H9 (cell line): Measurements from ENCODE around the gene PDIA2. TPM values are rescaled to one million over a fixed set of nuclear protein-coding genes. Genes with fewer than 3 reads are reported as not detected.

Experiments
- DNase-seq: peaks from one replicate; pipeline ENCODE4 v3.0.0-alpha.2; 2017
- H2AFZ ChIP-seq: one replicate; pipeline ENCODE4 v1.6.1; 2013; ENCODE audit warnings: mild to moderate bottlenecking, low read length, control low read depth, moderate library complexity
- H2AK5ac ChIP-seq: 2 replicates; pipeline ENCODE4 v1.6.1; 2013; ENCODE audit warnings: low read length, control low read depth, mixed read lengths; ENCODE audit not compliant: insufficient read length
- H2BK120ac ChIP-seq: one replicate; pipeline ENCODE4 v1.6.1; 2013; ENCODE audit warnings: low read depth, mild to moderate bottlenecking, low read length, control low read depth, inconsistent platforms; ENCODE audit not compliant: poor library complexity, severe bottlenecking
- H2BK12ac ChIP-seq: 2 replicates; pipeline ENCODE4 v1.6.1; 2013; ENCODE audit warnings: low read length, control low read depth, mixed read lengths, low read depth; ENCODE audit not compliant: insufficient read length
- H2BK15ac ChIP-seq: 2 replicates; pipeline ENCODE4 v1.6.1; 2013; ENCODE audit warnings: low read depth, low read length, control low read depth
- H2BK20ac ChIP-seq: one replicate; pipeline ENCODE4 v1.6.1; 2013; ENCODE audit warnings: low read depth, mild to moderate bottlenecking, low read length, control low read depth, inconsistent platforms; ENCODE audit not compliant: poor library complexity, severe bottlenecking
- H2BK5ac ChIP-seq: 2 replicates; pipeline ENCODE4 v1.6.1; 2013; ENCODE audit warnings: low read length, control low read depth, mixed read lengths; ENCODE audit not compliant: insufficient read length
- H3K14ac ChIP-seq: 2 replicates; pipeline ENCODE4 v1.6.1; 2013; ENCODE audit warnings: low read length, control low read depth; ENCODE audit not compliant: insufficient read depth
- H3K18ac ChIP-seq: 2 replicates; pipeline ENCODE4 v1.6.1; 2013; ENCODE audit warnings: low read depth, mild to moderate bottlenecking, mixed read lengths, low read length, control low read depth; ENCODE audit not compliant: insufficient read length
- H3K23ac ChIP-seq: 2 replicates; pipeline ENCODE4 v1.6.1; 2013; ENCODE audit warnings: low read length, control low read depth, mixed read lengths, low read depth; ENCODE audit not compliant: insufficient read length
- H3K23me2 ChIP-seq: 2 replicates; pipeline ENCODE4 v1.6.1; 2013; ENCODE audit warnings: low read depth, mild to moderate bottlenecking, mixed read lengths, low read length, control low read depth; ENCODE audit not compliant: insufficient read length, poor library complexity, severe bottlenecking
- H3K27ac ChIP-seq: 2 replicates; pipeline ENCODE4 v1.5.1; 2013; ENCODE audit warnings: low read length, control low read depth, mixed read lengths, low read depth; ENCODE audit not compliant: insufficient read length
- H3K27me3 ChIP-seq: 2 replicates; pipeline ENCODE4 v1.6.1; 2013; ENCODE audit warnings: low read length, control low read depth, inconsistent platforms; ENCODE audit not compliant: insufficient read depth
- H3K4ac ChIP-seq: 2 replicates; pipeline ENCODE4 v1.6.1; 2013; ENCODE audit warnings: low read depth, mild to moderate bottlenecking, control low read depth, inconsistent platforms, low read length, moderate library complexity
- H3K4me1 ChIP-seq: 2 replicates; pipeline ENCODE4 v1.6.1; 2013; ENCODE audit warnings: low read length, control low read depth, inconsistent platforms; ENCODE audit not compliant: insufficient read depth
- H3K4me2 ChIP-seq: 2 replicates; pipeline ENCODE4 v1.6.1; 2013; ENCODE audit warnings: low read length, control low read depth, mixed read lengths; ENCODE audit not compliant: insufficient read length, insufficient read depth
- H3K56ac ChIP-seq: 2 replicates; pipeline ENCODE4 v1.6.1; 2013; ENCODE audit warnings: low read depth, mild to moderate bottlenecking, mixed read lengths, low read length, control low read depth; ENCODE audit not compliant: insufficient read length
- H3K79me1 ChIP-seq: 2 replicates; pipeline ENCODE4 v1.6.1; 2013; ENCODE audit warnings: low read depth, mild to moderate bottlenecking, moderate library complexity, low read length, control low read depth, inconsistent platforms; ENCODE audit not compliant: insufficient read depth, poor library complexity, severe bottlenecking
- H3K79me2 ChIP-seq: 2 replicates; pipeline ENCODE4 v1.6.1; 2013; ENCODE audit warnings: low read length, control low read depth, inconsistent platforms; ENCODE audit not compliant: insufficient read depth
- H3K9ac ChIP-seq: 2 replicates; pipeline ENCODE4 v1.6.1; 2013; ENCODE audit warnings: low read length, control low read depth, mixed read lengths; ENCODE audit not compliant: insufficient read length; ENCODE audit errors: extremely low read depth
- H3K9me3 ChIP-seq: one replicate; pipeline ENCODE4 v1.6.1; 2013; ENCODE audit warnings: low read depth, low read length, inconsistent platforms; ENCODE audit not compliant: control insufficient read depth
- H3T11ph ChIP-seq: one replicate; pipeline ENCODE4 v1.6.1; 2013; ENCODE audit warnings: mild to moderate bottlenecking, low read length, control low read depth, inconsistent platforms
- H4K20me1 ChIP-seq: one replicate; pipeline ENCODE4 v1.6.1; 2013; ENCODE audit not compliant: control insufficient read depth, insufficient read length, insufficient read depth
- H4K5ac ChIP-seq: 2 replicates; pipeline ENCODE4 v1.6.1; 2013; ENCODE audit warnings: low read depth, mild to moderate bottlenecking, mixed read lengths, low read length, control low read depth; ENCODE audit not compliant: insufficient read length
- H4K8ac ChIP-seq: replicated peaks from 2 replicates; pipeline ENCODE4 v1.6.1; 2013; ENCODE audit warnings: low read length, control low read depth, mixed read lengths, low read depth; ENCODE audit not compliant: insufficient read length
- H4K91ac ChIP-seq: 2 replicates; pipeline ENCODE4 v1.6.1; 2013; ENCODE audit warnings: low read depth, mild to moderate bottlenecking, moderate library complexity, mixed read lengths, low read length, control low read depth; ENCODE audit not compliant: insufficient read length
- H3K27ac Mint-ChIP-seq, 3 experiments: 2 replicates in 2 of 3; 3 replicates in 1 of 3; pipeline ENCODE4 v1.8.0; 2020 to 2021; ENCODE audit warnings: mixed read lengths in 3 of 3, mild to moderate bottlenecking in 1 of 3, moderate library complexity in 1 of 3
- H3K27me3 Mint-ChIP-seq: 2 replicates; pipeline ENCODE4 v1.8.0; 2021; ENCODE audit warnings: low read depth, mild to moderate bottlenecking, moderate library complexity, mixed read lengths
- H3K36me3 Mint-ChIP-seq, 3 experiments: 2 replicates in 2 of 3; 3 replicates in 1 of 3; pipeline ENCODE4 v1.8.0; 2020 to 2021; ENCODE audit warnings: low read depth in 3 of 3, mixed read lengths in 3 of 3; ENCODE audit not compliant: insufficient read depth in 1 of 3
- H3K4me1 Mint-ChIP-seq, 2 experiments: 2 replicates each; pipeline ENCODE4 v1.8.0; 2020; ENCODE audit warnings: mixed read lengths in 2 of 2
- H3K4me3 Mint-ChIP-seq, 2 experiments: 2 replicates in 1 of 2; 3 replicates in 1 of 2; pipeline ENCODE4 v1.8.0; 2020 to 2021; ENCODE audit warnings: mild to moderate bottlenecking in 2 of 2, mixed read lengths in 2 of 2, moderate library complexity in 1 of 2
- H3K9me3 Mint-ChIP-seq, 2 experiments: 2 replicates in 1 of 2; 3 replicates in 1 of 2; pipeline ENCODE4 v1.8.0; 2020; ENCODE audit warnings: mild to moderate bottlenecking in 2 of 2, mixed read lengths in 2 of 2, moderate library complexity in 1 of 2
- CTCF ChIP-seq: fragments of 200-600 bp; sonication (generic); conservative IDR thresholded peaks from 3 replicates; pipeline ENCODE4 v1.8.0; 2021; ENCODE audit warnings: antibody characterized with exemption, mild to moderate bottlenecking
- WGBS: extraction: QIAGEN DNeasy Blood & Tissue Kit; methylation state at CpG from one replicate; pipeline ENCODE4 v1.1.7; 2013; ENCODE audit warnings: missing lambda C conversion rate, low lambda C conversion rate, mixed read lengths; ENCODE audit not compliant: insufficient read length; ENCODE audit errors: extremely low coverage; 5-methylcytosine and 5-hydroxymethylcytosine counted together
- total RNA-seq: library from RNA; stranded (reverse); gene quantifications from 2 replicates; pipeline ENCODE4 v1.2.1, GENCODE V29; 2021

The PDIA2 gene
- total RNA-seq, 1 experiment from 2014 or later: 1.4 TPM

- Histone ChIP-seq H4K91ac (no peak overlapping the region), H2AFZ (no peak overlapping the region), H3K56ac (no peak overlapping the region), H4K8ac (no peak overlapping the region), H3K14ac (no peak overlapping the region), H2AK5ac (no peak overlapping the region), H2BK120ac (no peak overlapping the region), H2BK12ac (no peak overlapping the region), H2BK5ac (no peak overlapping the region), H2BK20ac (no peak overlapping the region), H3K79me2 (no peaks in the 10 kb centered on the region), H3K23ac (no peak overlapping the region), H3K9ac (no peak overlapping the region), H3K27ac (no peak overlapping the region), H3K9me3 (no peaks in the 10 kb centered on the region), H3K4me1 (no peaks in the 10 kb centered on the region), H4K5ac (no peak overlapping the region), H3K27me3 (peaks cover 3% of the 10 kb centered on the region; the same call in 1 of the 2 replicates), H3K23me2 (peaks cover 5% of the 10 kb centered on the region), H2BK15ac (no peak overlapping the region), H4K20me1 (no peaks in the 10 kb centered on the region), H3T11ph (no peak overlapping the region), H3K4me2 (no peak overlapping the region), H3K4ac (no peak overlapping the region), H3K79me1 (no peaks in the 10 kb centered on the region), H3K18ac (no peak overlapping the region)
- peaks cover 31% of the 10 kb centered on the region for H3K27me3 Mint-ChIP-seq
- H3K9me3 Mint-ChIP-seq: no peaks in the 10 kb centered on the region; a peak in 1 of 5 replicates
- no peak overlapping the region for H3K4me3 Mint-ChIP-seq
- no peak for DNase-seq
- no peak overlapping the region; a peak in 1 of 7 replicates for H3K27ac Mint-ChIP-seq
- no CpG with 5 or more reads among the region's 36 CpGs for WGBS
- no peaks in the 10 kb centered on the region for H3K36me3 Mint-ChIP-seq
- no peak for TF ChIP-seq CTCF
- peaks cover 0 to 7% of the 10 kb centered on the region in 2 experiments; a peak in 2 of 4 replicates for H3K4me1 Mint-ChIP-seq
Measured at GRCh38 chr16:272633-273546, 10.1 kb upstream of the PDIA2 start.
